SK-N-SH (cell line): ENCODE data around the gene ATR.
A peak's percentile ranks its signal among the peaks of the same experiment; 100 is the strongest.

Experiments
- CTCF ChIP-seq: fragments of 200-600 bp; sonication (generic); IDR thresholded peaks from 2 replicates; pipeline ENCODE4 v1.6.1; 2017; ENCODE audit warnings: antibody characterized with exemption, mild to moderate bottlenecking, moderate library complexity
- ELF1 ChIP-seq: IDR thresholded peaks from 2 replicates; pipeline ENCODE4 v1.4.0; 2012
- JUND ChIP-seq: IDR thresholded peaks from 2 replicates; pipeline ENCODE4 v1.4.0; 2012
- NFIC ChIP-seq: IDR thresholded peaks from 2 replicates; pipeline ENCODE4 v1.4.0; 2012; ENCODE audit warnings: borderline replicate concordance
- NRF1 ChIP-seq: IDR thresholded peaks from 2 replicates; pipeline ENCODE4 v1.6.1; 2012; ENCODE audit warnings: low read depth, mild to moderate bottlenecking, low read length
- PBX3 ChIP-seq: IDR thresholded peaks from 2 replicates; pipeline ENCODE4; 2012
- TAF1 ChIP-seq: IDR thresholded peaks from 2 replicates; pipeline ENCODE4 v1.6.1; 2012; ENCODE audit warnings: low read depth, mild to moderate bottlenecking, low read length, moderate library complexity, borderline replicate concordance

DNA sequence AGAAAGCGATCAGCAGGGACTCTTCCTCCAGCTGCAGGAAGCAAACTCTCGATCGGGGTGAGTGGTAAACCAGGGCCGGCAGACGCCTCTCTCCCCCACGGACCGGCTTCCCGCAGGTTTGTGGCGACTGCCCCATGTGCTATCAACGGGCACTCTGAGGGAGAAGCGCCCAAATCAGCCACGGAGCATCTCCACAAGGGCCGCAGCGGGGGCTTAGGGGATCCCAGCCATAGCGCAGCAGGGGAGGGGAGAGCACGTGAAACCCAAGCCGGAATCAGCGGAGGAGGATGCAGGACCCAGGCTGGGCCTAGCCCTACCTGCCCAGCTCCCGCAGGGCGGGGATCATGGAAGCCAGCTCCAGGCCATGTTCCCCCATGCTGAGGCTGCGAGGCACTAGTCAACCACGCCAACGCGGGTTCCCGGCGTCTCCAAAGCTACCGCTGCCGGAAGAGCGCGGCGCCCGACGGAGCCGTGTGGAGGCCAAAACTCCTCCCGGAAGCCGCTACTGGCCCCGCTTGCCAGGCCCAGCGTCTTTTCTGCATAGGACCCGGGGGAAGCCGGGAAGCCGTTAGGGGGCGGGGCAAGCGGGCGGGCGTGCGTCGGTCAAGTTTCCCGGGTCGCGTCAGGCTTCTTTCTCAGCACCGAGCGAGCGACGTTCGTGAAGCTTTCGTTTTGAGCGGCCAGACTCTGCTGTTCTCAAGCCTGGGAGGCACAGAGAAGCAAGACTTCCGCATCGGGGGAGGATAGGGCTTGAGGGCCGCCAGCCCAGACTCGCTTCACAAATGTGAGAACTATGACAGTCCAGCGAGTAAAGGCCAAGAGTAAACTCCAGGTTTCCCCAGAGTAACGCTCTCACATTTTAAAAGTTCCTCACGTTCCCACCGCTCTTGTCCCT, at the start of gene ATR:
- TF ChIP-seq CTCF (no peak), PBX3 (peak; percentile 84), NRF1 (no peak), JUND (peak; percentile 18; the same call in 1 of the 2 replicates), TAF1 (peak; percentile 89), ELF1 (peak; percentile 99), NFIC (peak; percentile 43)
